ENCODE data around the gene TUBA1C.

The TUBA1C gene

DNA sequence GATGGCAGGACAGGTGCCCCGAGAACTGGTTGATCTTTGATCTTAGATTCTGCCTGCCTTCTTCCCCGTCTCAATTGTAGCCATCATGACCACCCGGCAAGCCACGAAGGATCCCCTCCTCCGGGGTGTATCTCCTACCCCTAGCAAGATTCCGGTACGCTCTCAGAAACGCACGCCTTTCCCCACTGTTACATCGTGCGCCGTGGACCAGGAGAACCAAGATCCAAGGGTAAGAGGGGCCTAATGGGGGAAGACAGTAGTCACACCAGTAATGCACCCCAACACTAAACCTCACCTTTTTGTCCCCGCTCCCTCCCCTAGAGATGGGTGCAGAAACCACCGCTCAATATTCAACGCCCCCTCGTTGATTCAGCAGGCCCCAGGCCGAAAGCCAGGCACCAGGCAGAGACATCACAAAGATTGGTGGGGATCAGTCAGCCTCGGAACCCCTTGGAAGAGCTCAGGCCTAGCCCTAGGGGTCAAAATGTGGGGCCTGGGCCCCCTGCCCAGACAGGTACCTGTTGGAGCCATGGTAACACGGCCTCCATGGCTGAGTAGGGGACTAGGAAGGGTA lies 58.7 kb downstream of the TUBA1C start:
- Histone ChIP-seq H3K79me1 (replicated peaks; ENCODE audit: low read length, poor library complexity, severe bottlenecking) (peaks cover 23% of the 10 kb centered on the region), H3K9ac (ENCODE audit: low read length) (peak overlapping the region; percentile 81), H2AFZ (ENCODE audit: low read depth, low read length) (peak overlapping the region; percentile 93), H2BK5ac (ENCODE audit: low read depth, low read length, poor library complexity, severe bottlenecking) (no peak overlapping the region), H2BK15ac (ENCODE audit: low read depth, poor library complexity, severe bottlenecking) (no peak overlapping the region), H3K18ac (ENCODE audit: low read depth in 1 of 2, low read length in 2 of 2) (no peak overlapping the region), H4K91ac (ENCODE audit: low read length) (peak overlapping the region; percentile 36), H3K4ac (ENCODE audit: low read depth in 1 of 2, low read length in 2 of 2) (no peak overlapping the region), H2BK12ac (ENCODE audit: low read length in 2 of 2) (no peak overlapping the region), H3K27ac (ENCODE audit: low read length, poor library complexity, severe bottlenecking) (no peak overlapping the region), H3K36me3 (ENCODE audit: control insufficient read depth in 1 of 2, insufficient read depth in 2 of 2, low read depth in 1 of 2, low read length in 2 of 2) (peaks cover 3 to 8% of the 10 kb centered on the region in 2 experiments), H3K9me3 (ENCODE audit: control insufficient read depth, low read length) (no peaks in the 10 kb centered on the region), H2AK5ac (ENCODE audit: low read length, severe bottlenecking) (no peak overlapping the region), H3K4me3 (ENCODE audit: insufficient read depth in 1 of 2, low read depth in 1 of 2, low read length in 2 of 2) (peak overlapping the region; percentile 64 to 90), H3K27me3 (ENCODE audit: control insufficient read depth in 1 of 2, insufficient read depth in 1 of 2, low read length in 2 of 2) (no peaks in the 10 kb centered on the region), H3K4me1 (ENCODE audit: control insufficient read depth, insufficient read depth, low read depth, low read length) (peaks cover 13% of the 10 kb centered on the region), H3K23ac (ENCODE audit: low read length in 2 of 2) (no peak overlapping the region), H2BK120ac (ENCODE audit: low read depth, low read length) (no peak overlapping the region), H4K8ac (ENCODE audit: low read length) (peak overlapping the region; percentile 40), H3K4me2 (ENCODE audit: low read length, poor library complexity, severe bottlenecking) (peak overlapping the region; percentile 99), H3K14ac (ENCODE audit: low read length in 2 of 2) (no peak overlapping the region)
- 20% methylated on average over 13 of the region's 19 CpGs for WGBS
- DNase-seq: no peak
